SK-N-SH (cell line): ENCODE results near the gene LMBR1.

Experiments
- EP300 ChIP-seq, 2 experiments: IDR thresholded peaks; 2 replicates each; pipeline versions ENCODE4 v1.4.0 to v1.6.1; 2012; ENCODE audit warnings: borderline replicate concordance in 1 of 2, low read depth in 1 of 2, low read length in 1 of 2
- MAX ChIP-seq: IDR thresholded peaks from 2 replicates; pipeline ENCODE4 v1.4.0; 2012; ENCODE audit warnings: low read depth
- POLR2AphosphoS5 ChIP-seq: IDR thresholded peaks from 2 replicates; pipeline ENCODE4 v1.6.1; 2012; ENCODE audit warnings: low read depth, low read length
- RAD21 ChIP-seq: IDR thresholded peaks from 2 replicates; pipeline ENCODE4 v1.6.1; 2012; ENCODE audit warnings: mild to moderate bottlenecking, low read length
- TF ChIP-seq, protein P1 (sequence below): fragments of 200-600 bp; sonication (generic); IDR thresholded peaks from 2 replicates; pipeline ENCODE4 v1.6.1; 2017; ENCODE audit warnings: antibody characterized with exemption, mild to moderate bottlenecking, moderate library complexity

DNA sequence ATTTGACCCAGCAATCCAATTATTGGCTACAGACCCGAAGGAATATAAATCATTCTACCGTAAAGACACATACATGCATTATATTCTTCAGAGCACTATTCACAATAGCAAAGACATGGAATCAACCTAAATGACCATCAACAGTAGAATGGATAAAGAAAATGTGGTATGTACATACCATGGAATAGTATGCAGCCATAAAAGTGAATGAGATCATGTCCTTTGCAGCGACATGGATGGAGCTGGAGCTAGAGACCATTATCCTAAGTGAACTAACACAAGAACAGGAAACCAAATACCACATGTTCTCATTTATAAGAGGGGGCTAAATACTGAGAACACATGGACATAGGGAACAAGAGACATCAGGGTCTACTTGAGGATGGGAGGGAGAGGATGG, 44.0 kb downstream of the LMBR1 start:
- TF ChIP-seq, protein P1, sequence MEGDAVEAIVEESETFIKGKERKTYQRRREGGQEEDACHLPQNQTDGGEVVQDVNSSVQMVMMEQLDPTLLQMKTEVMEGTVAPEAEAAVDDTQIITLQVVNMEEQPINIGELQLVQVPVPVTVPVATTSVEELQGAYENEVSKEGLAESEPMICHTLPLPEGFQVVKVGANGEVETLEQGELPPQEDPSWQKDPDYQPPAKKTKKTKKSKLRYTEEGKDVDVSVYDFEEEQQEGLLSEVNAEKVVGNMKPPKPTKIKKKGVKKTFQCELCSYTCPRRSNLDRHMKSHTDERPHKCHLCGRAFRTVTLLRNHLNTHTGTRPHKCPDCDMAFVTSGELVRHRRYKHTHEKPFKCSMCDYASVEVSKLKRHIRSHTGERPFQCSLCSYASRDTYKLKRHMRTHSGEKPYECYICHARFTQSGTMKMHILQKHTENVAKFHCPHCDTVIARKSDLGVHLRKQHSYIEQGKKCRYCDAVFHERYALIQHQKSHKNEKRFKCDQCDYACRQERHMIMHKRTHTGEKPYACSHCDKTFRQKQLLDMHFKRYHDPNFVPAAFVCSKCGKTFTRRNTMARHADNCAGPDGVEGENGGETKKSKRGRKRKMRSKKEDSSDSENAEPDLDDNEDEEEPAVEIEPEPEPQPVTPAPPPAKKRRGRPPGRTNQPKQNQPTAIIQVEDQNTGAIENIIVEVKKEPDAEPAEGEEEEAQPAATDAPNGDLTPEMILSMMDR = no peak
- TF ChIP-seq EP300 (IDR thresholded peaks at IDR 0.05; ENCODE audit: borderline replicate concordance in 1 of 2, low read depth in 1 of 2, low read length in 1 of 2) (no peak), POLR2AphosphoS5 (no peak), MAX (no peak), RAD21 (no peak)
